GM21737 (cell line): Measurements from ENCODE around the gene WNT7A.
"Not testable (repeated sequence)": the region's sequence is repeated elsewhere in the genome, so short reads cannot be mapped to it uniquely, and the experiment has no call there.

Source experiments
- ATAC-seq: cut with Tn5 transposase; IDR thresholded peaks from one replicate; pipeline ENCODE4 v1.9.1; 2021; ENCODE audit warnings: mild to moderate bottlenecking, moderate library complexity; ENCODE audit not compliant: unreplicated experiment

Gene WNT7A

DNA sequence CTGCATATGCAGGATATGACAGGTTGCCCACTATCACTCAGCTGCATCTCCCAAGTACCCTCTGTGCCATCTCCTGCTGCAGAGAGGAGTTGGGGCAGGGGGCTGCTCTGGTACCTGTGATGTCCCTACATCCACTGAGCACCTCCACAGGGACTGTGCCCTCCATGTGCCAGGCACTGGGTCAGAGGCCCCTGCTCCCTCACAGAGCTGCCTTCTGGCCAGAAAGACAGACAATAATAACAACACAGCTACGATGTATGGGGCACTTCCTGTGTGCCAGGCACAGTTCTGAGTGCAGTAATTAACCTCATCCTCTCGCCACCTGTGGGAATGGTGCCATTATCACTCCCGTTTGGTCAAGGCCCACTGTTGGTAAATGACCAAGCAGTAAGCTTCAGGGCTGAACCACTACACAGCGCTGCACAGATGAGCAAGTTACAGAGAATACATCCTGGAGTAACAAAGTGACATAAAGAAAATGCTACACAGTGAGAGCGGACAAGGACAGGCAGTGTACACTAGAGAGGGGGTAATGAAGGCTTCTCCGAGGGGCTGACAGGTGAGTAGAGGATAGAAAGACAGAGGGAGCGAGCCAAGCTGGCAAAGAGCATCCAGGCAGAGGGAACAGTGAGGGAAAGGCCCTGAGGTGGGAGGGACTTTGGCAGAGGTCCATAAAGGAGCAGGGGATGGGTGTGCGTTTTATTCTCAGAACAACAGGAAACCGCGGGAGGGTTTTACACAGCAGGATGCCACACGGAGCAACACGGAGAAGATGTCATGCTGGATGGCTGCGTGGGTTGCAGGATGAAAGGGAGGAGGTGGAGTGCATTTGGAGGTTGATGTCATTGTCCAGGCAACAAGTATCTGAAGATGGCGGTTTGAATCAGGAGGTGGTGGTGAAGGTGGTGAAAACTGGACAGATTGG lies 13.6 kb downstream of the WNT7A start:
- ATAC-seq: no peak

DNA sequence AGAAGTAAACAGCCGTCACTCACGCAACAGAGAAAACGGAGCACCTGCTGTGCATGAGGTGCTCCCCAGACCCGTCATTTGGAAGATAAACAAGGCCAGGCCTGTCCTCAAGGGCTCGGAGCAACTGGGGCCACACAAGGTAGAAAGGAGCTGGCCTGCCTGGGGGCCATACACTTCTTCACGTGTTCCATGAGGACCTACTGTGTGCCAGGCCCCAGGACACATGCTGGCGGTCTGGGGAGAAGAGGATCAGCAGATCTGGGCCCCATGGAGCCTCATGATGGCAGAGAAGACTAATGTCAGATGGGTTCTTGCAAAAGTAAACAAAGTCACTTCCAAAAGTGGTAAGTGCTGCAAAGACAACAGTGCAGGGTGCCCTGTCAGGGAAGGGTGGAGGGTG lies 14.3 kb downstream of the WNT7A start:
- no peak for ATAC-seq

- ATAC-seq: no peak
These were observed 14.8 kb downstream of the WNT7A start for GRCh38 chr3:13865106-13865505.

GRCh38 chr3:13863965-13864595 lies 15.8 kb downstream of the WNT7A start:
- no peak for ATAC-seq

GRCh38 chr3:13863382-13863952 lies 16.4 kb downstream of the WNT7A start:
- ATAC-seq: no peak

GRCh38 chr3:13861461-13861860 lies 18.4 kb downstream of the WNT7A start:
- no peak for ATAC-seq

DNA sequence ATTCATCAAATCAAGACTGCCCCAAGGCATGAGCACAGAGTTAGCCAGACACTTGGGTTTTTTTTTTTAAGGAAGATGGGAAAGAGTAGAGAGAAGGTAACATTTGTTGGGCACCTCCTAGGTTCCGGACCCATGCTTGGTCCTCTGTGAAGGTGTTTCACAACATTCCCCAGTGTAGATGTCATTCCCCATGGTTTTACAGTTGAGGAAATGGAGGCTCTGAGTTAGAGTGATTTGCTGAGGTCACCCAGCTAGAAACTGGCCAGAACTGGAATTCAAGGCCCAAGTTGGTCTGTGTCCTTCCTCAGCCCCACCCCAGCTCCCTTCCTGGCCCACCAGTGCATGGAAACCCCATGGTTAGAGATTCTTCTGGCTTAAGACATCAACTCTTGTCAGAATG lies 19.9 kb downstream of the WNT7A start:
- no peak for ATAC-seq

DNA sequence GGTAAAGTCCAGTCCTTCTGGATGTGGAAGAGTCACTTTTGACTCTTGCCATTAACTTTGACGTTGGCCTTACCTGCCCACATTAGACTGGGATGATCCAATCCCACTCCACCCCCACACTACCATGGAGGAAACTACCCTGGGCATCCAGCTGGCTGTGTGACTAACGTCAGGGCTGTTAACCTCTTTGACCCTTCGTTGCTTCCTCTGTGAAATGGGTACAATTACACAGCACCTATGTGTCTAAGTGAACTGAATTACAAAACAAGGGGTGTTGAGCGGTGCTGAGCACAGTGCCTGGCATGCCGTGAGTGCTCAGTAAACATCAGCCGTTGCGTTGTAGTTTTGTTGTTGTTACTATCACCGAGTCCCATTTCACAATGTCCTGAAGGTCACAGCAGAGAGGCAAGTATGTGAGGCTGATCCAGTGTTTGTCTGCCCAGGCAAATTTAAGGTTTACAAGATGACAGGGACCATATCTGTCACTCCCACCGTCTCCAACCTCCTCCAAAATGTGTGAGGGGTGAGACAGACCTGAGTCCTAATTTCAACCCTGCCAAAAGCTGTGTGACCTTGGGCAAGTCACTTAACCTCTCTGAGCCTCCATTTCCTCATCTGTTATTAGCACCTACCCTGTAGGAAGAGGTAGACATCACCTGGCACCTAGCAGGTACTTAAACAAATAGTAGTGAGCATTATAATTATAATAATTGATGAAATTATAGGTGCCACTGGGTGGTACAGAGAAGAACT lies 20.9 kb downstream of the WNT7A start:
- no peak for ATAC-seq

DNA sequence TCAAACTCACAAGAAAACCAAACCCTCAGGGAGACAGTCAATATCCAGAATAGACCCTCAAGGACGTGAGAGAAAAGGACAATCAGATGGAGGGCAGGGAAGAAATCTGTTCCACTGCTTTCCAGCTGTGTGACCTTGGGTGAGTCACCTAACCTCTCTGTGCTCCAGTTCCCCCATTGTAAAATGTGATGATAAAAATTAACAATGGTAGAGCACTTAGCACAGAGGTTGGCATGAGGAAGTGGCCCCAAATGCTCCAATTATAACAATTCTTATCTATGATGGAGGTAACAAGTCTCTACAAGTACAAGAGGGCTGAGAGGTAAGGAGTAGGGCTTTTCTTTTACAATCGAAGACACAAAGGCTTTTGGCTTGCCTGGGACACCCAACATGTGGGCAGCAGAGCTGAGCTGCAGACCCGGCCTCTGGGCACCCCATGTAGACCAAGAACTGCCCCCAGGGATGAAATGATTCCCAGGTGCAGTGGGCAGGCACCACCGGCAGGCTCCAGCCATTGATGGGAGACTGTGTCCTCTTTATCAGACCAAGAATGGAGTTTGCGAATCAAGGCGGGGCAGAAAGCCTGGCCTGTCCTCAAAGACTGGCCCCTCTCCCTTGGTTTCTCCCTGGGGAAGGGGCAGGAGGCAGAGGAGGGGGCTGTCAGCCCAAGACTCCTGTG lies 22.0 kb downstream of the WNT7A start:
- no peak for ATAC-seq

GRCh38 chr3:13856628-13857027 lies 23.2 kb downstream of the WNT7A start:
- not testable (repeated sequence) for ATAC-seq

DNA sequence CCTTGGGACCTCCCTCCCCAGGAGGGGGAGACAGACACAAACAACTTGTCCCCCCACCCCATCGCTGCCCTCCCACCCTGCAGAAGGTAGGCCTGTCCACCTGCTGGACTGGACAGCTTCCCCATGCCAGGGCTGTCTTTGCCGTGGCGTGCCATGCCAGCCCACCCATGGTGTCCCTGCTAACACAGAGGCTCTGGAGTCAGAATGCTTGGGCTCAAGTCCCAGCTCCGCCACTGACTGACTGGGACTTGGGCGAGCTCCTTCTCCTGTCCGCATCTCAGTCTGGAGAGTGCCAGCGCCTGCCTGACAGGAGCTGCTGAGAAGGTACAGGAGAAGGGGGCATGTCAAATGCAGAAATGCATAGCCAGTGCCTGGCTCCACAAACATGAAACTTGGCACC lies 23.9 kb downstream of the WNT7A start:
- no peak for ATAC-seq

DNA sequence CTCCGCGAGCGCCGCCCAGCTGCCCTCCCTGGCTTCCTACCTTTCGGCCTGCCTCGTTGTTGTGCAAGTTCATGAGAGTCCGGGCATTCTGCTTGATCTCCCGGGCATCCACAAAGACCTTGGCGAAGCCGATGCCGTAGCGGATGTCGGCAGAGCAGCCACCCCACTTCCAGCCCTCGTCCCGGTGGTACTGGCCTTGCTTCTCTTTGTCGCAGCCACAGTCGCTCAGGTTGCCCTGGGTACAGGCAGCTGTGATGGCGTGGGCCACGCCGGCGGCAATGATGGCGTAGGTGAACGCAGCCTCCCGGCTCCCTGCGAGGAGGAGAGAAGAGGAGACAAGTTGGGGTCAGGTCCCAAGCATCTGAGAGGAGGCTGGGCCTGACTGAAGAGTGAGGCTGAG lies 25.4 kb downstream of the WNT7A start:
- no peak for ATAC-seq

GRCh38 chr3:13853978-13854296 lies 25.9 kb downstream of the WNT7A start:
- no peak for ATAC-seq

DNA sequence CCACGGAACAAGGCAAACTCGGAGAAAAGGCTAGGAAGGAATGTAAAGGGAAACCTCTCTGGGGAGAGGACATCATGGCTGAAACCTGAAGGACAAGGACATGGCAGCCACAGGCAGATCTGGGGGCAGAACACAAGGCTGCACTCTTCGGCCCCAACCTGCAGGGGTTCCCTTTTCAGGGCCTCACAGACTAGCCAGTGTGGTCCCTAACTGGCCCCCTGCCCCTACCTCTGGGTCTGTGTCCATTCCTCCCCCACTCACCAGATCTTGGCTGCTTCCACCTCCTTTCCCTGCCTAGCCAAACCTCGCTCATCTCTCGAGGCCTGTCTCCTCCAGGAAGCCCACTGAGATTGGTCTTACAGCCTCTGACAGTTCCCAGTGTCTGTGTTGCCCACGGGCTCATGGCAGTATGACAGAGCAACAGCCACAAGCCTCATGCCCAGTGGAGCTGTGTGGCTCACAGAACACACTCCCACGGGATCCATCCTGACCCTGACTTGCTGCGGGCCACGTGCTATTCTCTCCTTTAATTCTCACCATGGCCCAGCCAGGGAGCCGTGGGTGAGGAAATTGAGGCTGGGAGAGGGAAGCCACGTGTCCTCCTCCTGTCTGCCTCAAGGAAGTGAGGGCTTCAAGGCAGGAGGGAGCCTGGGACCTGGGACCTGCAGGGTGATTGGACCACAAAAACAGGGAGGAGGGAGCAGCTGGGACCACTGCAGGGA lies 26.5 kb downstream of the WNT7A start:
- ATAC-seq: no peak

GRCh38 chr3:13852638-13853009 lies 27.2 kb downstream of the WNT7A start:
- no peak for ATAC-seq

DNA sequence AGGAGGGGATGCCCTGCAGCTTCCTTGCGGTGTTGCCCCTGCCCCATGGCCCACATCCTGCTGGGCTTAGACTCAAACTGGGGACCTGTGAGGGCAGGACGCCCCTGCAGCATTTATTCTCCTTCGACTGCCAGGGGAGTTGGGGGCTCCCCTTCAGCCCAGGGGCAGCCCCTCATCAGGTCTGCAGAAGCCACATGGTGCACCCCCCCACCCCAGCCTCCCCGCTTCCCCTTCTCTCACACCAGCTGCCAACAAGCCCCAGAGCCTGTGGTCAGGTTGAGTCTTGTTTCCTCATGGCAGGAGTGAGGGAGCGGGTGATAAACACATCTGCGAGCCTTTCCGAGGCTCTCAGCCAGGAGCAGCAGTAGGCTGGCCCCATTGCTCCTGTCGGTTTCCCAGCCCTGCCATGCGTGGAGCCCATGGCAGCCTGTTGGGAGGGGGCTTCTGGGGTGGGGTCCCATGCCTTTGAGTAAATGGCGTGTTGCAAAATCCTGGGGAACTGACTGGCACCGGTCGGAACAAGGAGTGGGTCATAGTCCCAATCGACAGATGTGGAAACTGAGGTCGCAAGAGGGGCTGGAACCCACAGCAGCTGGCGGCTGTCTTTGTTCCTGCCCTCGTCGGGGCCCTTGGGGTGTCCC lies 27.8 kb downstream of the WNT7A start:
- ATAC-seq: no peak

DNA sequence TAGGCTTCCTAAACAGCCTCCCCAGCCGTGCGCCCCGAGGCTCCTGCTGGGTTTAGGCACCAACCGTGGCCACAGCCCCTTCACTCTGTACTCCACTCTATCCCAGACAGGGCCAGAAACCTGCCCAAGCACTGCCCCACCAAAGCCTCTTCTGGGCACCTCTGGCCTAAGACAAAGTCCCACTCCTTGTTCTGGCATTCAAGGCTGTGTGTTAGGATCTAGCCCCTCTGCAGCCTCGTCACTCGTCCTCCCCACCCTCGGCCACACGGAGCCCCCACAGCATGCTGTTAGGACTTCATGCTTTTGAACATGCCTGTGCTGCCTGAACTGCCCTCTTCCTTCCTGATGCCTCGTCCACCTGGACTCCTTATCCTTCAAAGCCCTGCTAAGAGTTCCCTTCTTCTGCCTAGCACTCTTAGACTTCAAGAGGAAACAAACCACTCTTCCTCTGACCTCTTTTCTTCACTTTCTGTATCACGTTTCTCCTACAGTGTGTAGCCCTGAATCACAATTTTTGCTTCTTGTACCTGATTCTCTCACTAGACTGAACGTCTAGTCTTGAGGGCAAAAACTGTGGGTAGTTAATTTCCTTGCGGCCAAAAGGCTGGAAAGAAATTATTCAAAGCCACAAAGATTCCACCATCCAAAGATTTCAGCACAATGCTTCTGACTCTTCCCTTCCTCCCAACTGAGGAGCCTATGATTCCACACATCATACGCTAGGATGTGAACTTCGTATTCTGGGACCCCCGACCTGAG lies 28.6 kb downstream of the WNT7A start:
- no peak for ATAC-seq

GRCh38 chr3:13850161-13850945 lies 29.5 kb downstream of the WNT7A start:
- ATAC-seq: no peak
